Measurements from ENCODE around the gene KIRREL3.

KIRREL3 gene

DNA sequence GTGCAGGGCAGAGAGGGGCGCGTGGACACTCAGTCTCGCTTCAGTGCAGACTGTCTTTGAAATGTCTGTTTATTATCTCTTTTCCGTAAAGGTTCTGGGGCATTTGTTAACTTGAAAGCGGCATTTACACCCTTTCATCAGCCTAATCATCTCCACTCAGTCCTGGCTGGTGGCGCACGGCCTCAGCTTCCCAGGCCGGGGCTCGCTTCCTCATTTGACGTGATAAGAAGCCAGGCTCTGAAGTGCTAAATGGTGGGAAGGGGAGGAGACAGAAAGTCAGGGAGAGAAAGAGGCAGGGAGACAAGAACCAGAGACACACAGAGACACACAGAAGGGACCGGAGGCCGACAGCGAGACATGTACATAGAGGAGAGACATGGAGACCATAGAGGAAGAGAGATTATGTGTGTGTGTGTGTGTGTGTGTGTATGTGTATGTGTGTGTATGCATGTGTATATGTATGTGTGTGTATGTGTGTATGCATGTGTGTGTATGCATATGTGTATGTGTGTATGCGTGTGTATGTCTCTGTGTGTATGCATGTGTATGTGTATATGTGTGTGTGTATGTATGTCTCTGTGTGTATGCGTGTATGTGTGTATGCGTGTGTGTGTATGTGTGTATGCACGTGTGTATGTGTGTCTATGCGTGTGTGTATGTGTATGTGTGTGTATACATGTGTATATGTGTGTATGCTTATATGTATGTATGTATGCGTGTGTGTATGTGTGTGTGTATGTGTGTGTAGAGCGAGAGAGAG is 543.6 kb downstream of the KIRREL3 start:
- Histone ChIP-seq H3K27me3 (ENCODE audit: insufficient read depth, poor library complexity, severe bottlenecking) (no peaks in the 10 kb centered on the region), H3K27ac (replicated peaks) (no peak overlapping the region), H3K4me3 (replicated peaks; ENCODE audit: insufficient read depth, low read length) (no peak overlapping the region)
- no peak for TF ChIP-seq GABPA (IDR thresholded peaks at IDR 0.05; ENCODE audit: low read depth)
- TF ChIP-seq SPI1 (IDR thresholded peaks at IDR 0.05; ENCODE audit: borderline replicate concordance, low read depth), result peak; percentile 73; the same call in 1 of the 2 replicates
- TF ChIP-seq, protein P1, sequence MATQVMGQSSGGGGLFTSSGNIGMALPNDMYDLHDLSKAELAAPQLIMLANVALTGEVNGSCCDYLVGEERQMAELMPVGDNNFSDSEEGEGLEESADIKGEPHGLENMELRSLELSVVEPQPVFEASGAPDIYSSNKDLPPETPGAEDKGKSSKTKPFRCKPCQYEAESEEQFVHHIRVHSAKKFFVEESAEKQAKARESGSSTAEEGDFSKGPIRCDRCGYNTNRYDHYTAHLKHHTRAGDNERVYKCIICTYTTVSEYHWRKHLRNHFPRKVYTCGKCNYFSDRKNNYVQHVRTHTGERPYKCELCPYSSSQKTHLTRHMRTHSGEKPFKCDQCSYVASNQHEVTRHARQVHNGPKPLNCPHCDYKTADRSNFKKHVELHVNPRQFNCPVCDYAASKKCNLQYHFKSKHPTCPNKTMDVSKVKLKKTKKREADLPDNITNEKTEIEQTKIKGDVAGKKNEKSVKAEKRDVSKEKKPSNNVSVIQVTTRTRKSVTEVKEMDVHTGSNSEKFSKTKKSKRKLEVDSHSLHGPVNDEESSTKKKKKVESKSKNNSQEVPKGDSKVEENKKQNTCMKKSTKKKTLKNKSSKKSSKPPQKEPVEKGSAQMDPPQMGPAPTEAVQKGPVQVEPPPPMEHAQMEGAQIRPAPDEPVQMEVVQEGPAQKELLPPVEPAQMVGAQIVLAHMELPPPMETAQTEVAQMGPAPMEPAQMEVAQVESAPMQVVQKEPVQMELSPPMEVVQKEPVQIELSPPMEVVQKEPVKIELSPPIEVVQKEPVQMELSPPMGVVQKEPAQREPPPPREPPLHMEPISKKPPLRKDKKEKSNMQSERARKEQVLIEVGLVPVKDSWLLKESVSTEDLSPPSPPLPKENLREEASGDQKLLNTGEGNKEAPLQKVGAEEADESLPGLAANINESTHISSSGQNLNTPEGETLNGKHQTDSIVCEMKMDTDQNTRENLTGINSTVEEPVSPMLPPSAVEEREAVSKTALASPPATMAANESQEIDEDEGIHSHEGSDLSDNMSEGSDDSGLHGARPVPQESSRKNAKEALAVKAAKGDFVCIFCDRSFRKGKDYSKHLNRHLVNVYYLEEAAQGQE (IDR thresholded peaks at IDR 0.05; ENCODE audit: insufficient replicate concordance, low read depth), result no peak
- TF ChIP-seq, protein P2, sequence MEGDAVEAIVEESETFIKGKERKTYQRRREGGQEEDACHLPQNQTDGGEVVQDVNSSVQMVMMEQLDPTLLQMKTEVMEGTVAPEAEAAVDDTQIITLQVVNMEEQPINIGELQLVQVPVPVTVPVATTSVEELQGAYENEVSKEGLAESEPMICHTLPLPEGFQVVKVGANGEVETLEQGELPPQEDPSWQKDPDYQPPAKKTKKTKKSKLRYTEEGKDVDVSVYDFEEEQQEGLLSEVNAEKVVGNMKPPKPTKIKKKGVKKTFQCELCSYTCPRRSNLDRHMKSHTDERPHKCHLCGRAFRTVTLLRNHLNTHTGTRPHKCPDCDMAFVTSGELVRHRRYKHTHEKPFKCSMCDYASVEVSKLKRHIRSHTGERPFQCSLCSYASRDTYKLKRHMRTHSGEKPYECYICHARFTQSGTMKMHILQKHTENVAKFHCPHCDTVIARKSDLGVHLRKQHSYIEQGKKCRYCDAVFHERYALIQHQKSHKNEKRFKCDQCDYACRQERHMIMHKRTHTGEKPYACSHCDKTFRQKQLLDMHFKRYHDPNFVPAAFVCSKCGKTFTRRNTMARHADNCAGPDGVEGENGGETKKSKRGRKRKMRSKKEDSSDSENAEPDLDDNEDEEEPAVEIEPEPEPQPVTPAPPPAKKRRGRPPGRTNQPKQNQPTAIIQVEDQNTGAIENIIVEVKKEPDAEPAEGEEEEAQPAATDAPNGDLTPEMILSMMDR (IDR thresholded peaks at IDR 0.05; ENCODE audit: insufficient read depth, low read length), result no peak
- no peak; the same call in 1 of the 2 replicates for TF ChIP-seq POLR2AphosphoS5 (IDR thresholded peaks at IDR 0.05; ENCODE audit: low read depth)
- DNase-seq (ENCODE audit: low read depth in 1 of 2, low spot score in 1 of 2), result peak; percentile 47 to 70

DNA sequence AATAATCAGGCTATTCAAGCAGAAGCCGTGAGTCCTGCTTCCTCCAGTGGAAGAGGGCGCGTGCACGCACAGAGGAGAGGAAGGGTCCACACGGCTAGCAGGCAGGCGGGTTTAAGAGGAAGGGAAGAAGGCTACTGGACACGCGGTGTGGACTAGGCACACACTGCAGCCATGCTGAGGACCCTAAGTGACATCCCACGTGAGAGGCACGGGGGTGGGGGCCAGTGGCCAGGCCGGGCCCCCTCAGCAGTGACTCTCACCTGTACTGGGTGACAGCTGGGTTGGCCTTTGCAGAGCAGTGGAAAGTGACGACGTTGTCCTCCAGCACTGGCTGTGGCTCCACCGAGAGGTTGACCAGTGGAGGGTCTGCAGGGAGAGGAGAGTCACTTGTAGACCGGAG is 544.5 kb downstream of the KIRREL3 start:
- Histone ChIP-seq H3K4me3 (replicated peaks; ENCODE audit: insufficient read depth, low read length) (no peak overlapping the region), H3K27me3 (ENCODE audit: insufficient read depth, poor library complexity, severe bottlenecking) (no peaks in the 10 kb centered on the region), H3K27ac (replicated peaks) (no peak overlapping the region)
- TF ChIP-seq, protein P2 (IDR thresholded peaks at IDR 0.05; ENCODE audit: insufficient read depth, low read length), result no peak
- TF ChIP-seq SPI1 (IDR thresholded peaks at IDR 0.05; ENCODE audit: borderline replicate concordance, low read depth) (no peak), GABPA (IDR thresholded peaks at IDR 0.05; ENCODE audit: low read depth) (no peak), POLR2AphosphoS5 (IDR thresholded peaks at IDR 0.05; ENCODE audit: low read depth) (no peak)
- TF ChIP-seq, protein P1 (IDR thresholded peaks at IDR 0.05; ENCODE audit: insufficient replicate concordance, low read depth), result no peak
- DNase-seq (ENCODE audit: low read depth in 1 of 2, low spot score in 1 of 2), result no peak

DNA sequence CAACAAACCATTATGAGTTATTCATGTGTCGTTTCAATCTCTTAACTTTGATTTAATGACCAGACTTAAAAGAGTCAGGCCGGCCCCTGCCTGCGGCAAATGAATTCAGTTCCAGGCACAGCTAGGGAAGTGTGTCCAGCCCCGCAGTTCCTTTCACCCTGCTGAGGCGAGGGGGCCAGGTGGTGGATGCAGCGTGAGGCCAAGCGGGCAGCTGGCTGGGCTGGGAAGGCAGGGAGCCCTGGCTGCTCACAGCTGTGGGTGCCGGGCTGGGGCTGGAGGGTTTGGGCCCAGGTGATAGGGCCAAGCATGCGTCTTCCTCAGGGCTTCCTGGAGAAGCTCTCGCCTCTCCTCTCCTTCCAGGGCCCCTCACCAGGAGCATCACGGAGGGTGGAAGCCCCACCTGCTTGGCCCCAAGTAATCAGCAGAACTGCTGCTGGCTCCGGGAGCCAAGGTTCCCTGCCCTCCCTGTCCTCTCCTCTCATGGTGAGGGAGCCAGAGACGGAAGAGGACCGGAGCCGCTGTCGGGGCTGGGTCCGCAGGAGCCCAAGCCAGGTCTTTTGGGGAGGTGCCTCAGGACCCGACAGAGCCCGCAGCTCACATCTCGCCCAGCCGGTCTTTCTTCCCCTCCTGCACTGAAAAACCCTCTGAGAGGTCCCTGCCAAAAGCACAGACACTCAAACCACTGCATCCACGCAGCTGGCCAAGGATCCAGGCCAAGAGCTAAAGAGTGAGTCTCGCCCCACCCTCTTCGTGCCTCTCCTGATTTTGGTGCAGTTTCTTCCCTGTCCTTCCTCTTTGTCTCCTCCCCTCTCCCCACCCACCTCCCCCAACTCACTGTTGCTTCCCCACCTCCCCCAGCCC is 548.1 kb downstream of the KIRREL3 start:
- TF ChIP-seq, protein P1 (IDR thresholded peaks at IDR 0.05; ENCODE audit: insufficient replicate concordance, low read depth), result no peak
- no peak for DNase-seq (ENCODE audit: low read depth in 1 of 2, low spot score in 1 of 2)
- Histone ChIP-seq H3K27me3 (ENCODE audit: insufficient read depth, poor library complexity, severe bottlenecking) (no peaks in the 10 kb centered on the region), H3K27ac (replicated peaks) (no peak overlapping the region), H3K4me3 (replicated peaks; ENCODE audit: insufficient read depth, low read length) (no peak overlapping the region)

Data from HL-60 (cell line).